Right lobe of liver (tissue), 4 donors: ENCODE results near the gene OXCT2.

ENCODE experiments used
- POLR2A ChIP-seq: fragments of 450-650 bp; IDR thresholded peaks from one replicate; pipeline ENCODE4 v1.6.1; 2017; ENCODE audit warnings: antibody characterized with exemption, mild to moderate bottlenecking
- TF ChIP-seq, protein P1 (sequence below), 4 donors: fragments of 200-600 bp in 3 of 4; fragments of 450-650 bp in 1 of 4; IDR thresholded peaks; one replicate each; pipeline versions ENCODE4 v1.5.1 to v1.8.0; 2016 to 2022; ENCODE audit warnings: antibody characterized with exemption in 4 of 4, mild to moderate bottlenecking in 2 of 4
- donor health status: DM: no; HTN: no; CAD: no.
- donor health status: DM: no; HTN: no; CAD: no.
- donor health status: DM: no; HTN: yes; CAD: no.

GRCh38 chr1:39808784-39809517 lies 37.8 kb upstream of the OXCT2 start:
- TF ChIP-seq POLR2A: no peak
- TF ChIP-seq, protein P1, sequence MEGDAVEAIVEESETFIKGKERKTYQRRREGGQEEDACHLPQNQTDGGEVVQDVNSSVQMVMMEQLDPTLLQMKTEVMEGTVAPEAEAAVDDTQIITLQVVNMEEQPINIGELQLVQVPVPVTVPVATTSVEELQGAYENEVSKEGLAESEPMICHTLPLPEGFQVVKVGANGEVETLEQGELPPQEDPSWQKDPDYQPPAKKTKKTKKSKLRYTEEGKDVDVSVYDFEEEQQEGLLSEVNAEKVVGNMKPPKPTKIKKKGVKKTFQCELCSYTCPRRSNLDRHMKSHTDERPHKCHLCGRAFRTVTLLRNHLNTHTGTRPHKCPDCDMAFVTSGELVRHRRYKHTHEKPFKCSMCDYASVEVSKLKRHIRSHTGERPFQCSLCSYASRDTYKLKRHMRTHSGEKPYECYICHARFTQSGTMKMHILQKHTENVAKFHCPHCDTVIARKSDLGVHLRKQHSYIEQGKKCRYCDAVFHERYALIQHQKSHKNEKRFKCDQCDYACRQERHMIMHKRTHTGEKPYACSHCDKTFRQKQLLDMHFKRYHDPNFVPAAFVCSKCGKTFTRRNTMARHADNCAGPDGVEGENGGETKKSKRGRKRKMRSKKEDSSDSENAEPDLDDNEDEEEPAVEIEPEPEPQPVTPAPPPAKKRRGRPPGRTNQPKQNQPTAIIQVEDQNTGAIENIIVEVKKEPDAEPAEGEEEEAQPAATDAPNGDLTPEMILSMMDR (IDR thresholded peaks at IDR 0.05): no peak
